ENCODE data around the gene VPS54.

- TF ChIP-seq, protein P1, sequence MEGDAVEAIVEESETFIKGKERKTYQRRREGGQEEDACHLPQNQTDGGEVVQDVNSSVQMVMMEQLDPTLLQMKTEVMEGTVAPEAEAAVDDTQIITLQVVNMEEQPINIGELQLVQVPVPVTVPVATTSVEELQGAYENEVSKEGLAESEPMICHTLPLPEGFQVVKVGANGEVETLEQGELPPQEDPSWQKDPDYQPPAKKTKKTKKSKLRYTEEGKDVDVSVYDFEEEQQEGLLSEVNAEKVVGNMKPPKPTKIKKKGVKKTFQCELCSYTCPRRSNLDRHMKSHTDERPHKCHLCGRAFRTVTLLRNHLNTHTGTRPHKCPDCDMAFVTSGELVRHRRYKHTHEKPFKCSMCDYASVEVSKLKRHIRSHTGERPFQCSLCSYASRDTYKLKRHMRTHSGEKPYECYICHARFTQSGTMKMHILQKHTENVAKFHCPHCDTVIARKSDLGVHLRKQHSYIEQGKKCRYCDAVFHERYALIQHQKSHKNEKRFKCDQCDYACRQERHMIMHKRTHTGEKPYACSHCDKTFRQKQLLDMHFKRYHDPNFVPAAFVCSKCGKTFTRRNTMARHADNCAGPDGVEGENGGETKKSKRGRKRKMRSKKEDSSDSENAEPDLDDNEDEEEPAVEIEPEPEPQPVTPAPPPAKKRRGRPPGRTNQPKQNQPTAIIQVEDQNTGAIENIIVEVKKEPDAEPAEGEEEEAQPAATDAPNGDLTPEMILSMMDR (IDR thresholded peaks at IDR 0.05; ENCODE audit: low read depth, low read length, missing input control): no peak
- TF ChIP-seq ATF3 (IDR thresholded peaks at IDR 0.05) (no peak), HNF4G (IDR thresholded peaks at IDR 0.05) (no peak), RXRA (IDR thresholded peaks at IDR 0.05) (no peak), SP1 (IDR thresholded peaks at IDR 0.05) (no peak), MAX (IDR thresholded peaks at IDR 0.05) (no peak), GABPA (IDR thresholded peaks at IDR 0.05 in 1 of 2, conservative IDR thresholded peaks at IDR 0.05 in 1 of 2) (no peak)
- TF ChIP-seq, protein P2, sequence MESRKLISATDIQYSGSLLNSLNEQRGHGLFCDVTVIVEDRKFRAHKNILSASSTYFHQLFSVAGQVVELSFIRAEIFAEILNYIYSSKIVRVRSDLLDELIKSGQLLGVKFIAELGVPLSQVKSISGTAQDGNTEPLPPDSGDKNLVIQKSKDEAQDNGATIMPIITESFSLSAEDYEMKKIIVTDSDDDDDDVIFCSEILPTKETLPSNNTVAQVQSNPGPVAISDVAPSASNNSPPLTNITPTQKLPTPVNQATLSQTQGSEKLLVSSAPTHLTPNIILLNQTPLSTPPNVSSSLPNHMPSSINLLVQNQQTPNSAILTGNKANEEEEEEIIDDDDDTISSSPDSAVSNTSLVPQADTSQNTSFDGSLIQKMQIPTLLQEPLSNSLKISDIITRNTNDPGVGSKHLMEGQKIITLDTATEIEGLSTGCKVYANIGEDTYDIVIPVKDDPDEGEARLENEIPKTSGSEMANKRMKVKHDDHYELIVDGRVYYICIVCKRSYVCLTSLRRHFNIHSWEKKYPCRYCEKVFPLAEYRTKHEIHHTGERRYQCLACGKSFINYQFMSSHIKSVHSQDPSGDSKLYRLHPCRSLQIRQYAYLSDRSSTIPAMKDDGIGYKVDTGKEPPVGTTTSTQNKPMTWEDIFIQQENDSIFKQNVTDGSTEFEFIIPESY (IDR thresholded peaks at IDR 0.05): no peak
Observed at GRCh38 chr2:63902149-63902548, 117.1 kb downstream of the VPS54 start.

Data from liver (tissue), 3 donors.